Smooth muscle cell (in vitro differentiated cells): ENCODE results near the gene ZNF701. TPM values are rescaled to one million over a fixed set of nuclear protein-coding genes. Genes with fewer than 3 reads are reported as not detected.
A peak's percentile ranks its signal among the peaks of the same experiment; 100 is the strongest.

Experiments
- DNase-seq: peaks from one replicate; lab custom pipeline; 2025; ENCODE audit not compliant: unreplicated experiment; lab: John Stamatoyannopoulos, UW
- H2AFZ ChIP-seq: fragments of 200-600 bp; sonication (generic); 2 replicates; pipeline ENCODE4 v1.6.0; 2016; ENCODE audit warnings: antibody characterized with exemption, low read depth, mild to moderate bottlenecking
- H3F3A ChIP-seq: fragments of 200-600 bp; sonication (generic); 2 replicates; pipeline ENCODE4 v1.6.0; 2017; ENCODE audit warnings: antibody characterized with exemption, low read depth
- H3K27ac ChIP-seq: fragments of 200-600 bp; sonication (generic); 2 replicates; pipeline ENCODE4 v1.5.1; 2016; ENCODE audit warnings: low read depth, mild to moderate bottlenecking
- H3K27me3 ChIP-seq: fragments of 200-600 bp; sonication (generic); 2 replicates; pipeline ENCODE4 v1.6.1; 2016; ENCODE audit warnings: low read depth, mild to moderate bottlenecking
- H3K36me3 ChIP-seq: fragments of 200-600 bp; sonication (generic); 2 replicates; pipeline ENCODE4 v1.5.1; 2016; ENCODE audit warnings: low read depth
- H3K4me1 ChIP-seq: fragments of 200-600 bp; sonication (generic); 2 replicates; pipeline ENCODE4 v1.5.1; 2016; ENCODE audit warnings: low read depth
- H3K4me2 ChIP-seq: fragments of 200-600 bp; sonication (generic); 2 replicates; pipeline ENCODE4 v1.6.0; 2016; ENCODE audit warnings: mild to moderate bottlenecking
- H3K4me3 ChIP-seq: fragments of 200-600 bp; sonication (generic); 2 replicates; pipeline ENCODE4 v1.5.1; 2016; ENCODE audit warnings: mild to moderate bottlenecking
- H3K79me2 ChIP-seq: fragments of 200-600 bp; sonication (generic); 2 replicates; pipeline ENCODE4 v1.6.0; 2016; ENCODE audit warnings: low read depth, mild to moderate bottlenecking
- H3K9ac ChIP-seq: fragments of 200-600 bp; sonication (generic); 2 replicates; pipeline ENCODE4 v1.6.0; 2016; ENCODE audit warnings: low read depth
- H3K9me3 ChIP-seq: fragments of 200-600 bp; sonication (generic); replicated peaks from 2 replicates; pipeline ENCODE4 v1.5.1; 2016; ENCODE audit warnings: low read depth
- H4K20me1 ChIP-seq: fragments of 200-600 bp; sonication (generic); 2 replicates; pipeline ENCODE4 v1.6.0; 2016; ENCODE audit warnings: low read depth
- WGBS: methylation state at CpG from one replicate; pipeline ENCODE4 v1.1.7; 2016; ENCODE audit warnings: low lambda C conversion rate; 5-methylcytosine and 5-hydroxymethylcytosine counted together
- polyA plus RNA-seq: library from polyadenylated mRNA; unstranded; fragments of >200 nt; fragmentation: Nextera tagmentation; extraction: Ambion mirVana; gene quantifications from 2 replicates; pipeline ENCODE4 v1.2.1, GENCODE V29; 2016
- total RNA-seq: library from RNA; depleted of rRNA; stranded (reverse); fragments of >200 nt; gene quantifications from 2 replicates; pipeline ENCODE4 v1.2.3, GENCODE V29; 2014
- TF ChIP-seq, protein P1 (sequence below): fragments of 200-600 bp; sonication (generic); IDR thresholded peaks from 2 replicates; pipeline ENCODE4 v1.5.1; 2017; ENCODE audit warnings: borderline replicate concordance, mild to moderate bottlenecking, antibody characterized with exemption; ENCODE audit not compliant: insufficient read depth, poor library complexity, severe bottlenecking

Gene ZNF701
- total and polyA plus RNA-seq, 2 experiments from 2014 or later, result 5.5 to 10.0 TPM

DNA sequence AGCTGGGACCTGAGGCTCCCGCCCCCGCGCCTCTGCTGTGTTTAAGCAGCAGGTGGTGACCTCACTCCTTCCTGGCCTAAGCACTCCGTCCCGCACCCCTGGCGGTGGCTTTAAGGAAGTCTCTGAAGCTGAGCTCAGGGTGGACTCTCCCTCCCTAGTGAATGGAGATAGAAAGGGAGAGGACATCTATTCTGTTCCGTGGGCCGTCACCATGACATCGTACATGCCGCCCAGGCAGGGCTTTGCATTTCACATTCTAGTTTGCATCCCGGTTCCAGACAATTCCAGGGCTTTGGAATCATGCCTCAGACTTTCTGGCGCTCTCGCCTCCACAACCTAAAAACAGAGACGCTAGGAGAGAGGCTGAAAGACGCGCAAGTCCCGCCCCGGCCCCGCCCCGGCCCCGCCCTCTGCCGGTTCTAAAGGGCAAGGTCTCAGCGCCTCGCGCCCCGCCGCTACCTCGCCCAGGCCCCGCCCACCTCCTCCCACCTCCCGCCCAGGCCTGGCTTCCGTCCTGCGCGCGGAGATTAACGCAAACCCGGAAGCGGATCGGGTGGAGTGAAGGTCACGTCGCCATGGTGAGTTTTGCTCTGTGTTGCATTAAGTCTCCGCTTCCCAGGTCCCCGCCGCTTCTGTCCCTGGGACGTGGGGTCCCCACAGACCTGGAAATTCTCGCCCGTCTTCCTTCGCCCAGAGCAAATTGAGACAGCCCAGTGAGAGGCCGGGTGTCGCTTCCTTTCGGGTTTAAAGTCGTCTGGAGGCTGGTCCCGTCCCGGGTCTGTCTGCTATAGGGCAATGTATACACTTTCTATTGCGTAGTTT is 42.7 kb upstream of the ZNF701 start, which contains the start of gene ZNF808:
Gene ZNF808, plus strand, starts transcription at position 535 of the 822 bp plus-strand sequence. CDS start 15,617 bp downstream, outside the sequence.
- Histone ChIP-seq H3K4me2 (peak within 1 kb of the TSS; percentile 95), H3K27ac (peak within 1 kb of the TSS; percentile 88), H3K4me1 (peaks cover 5% of the 10 kb centered on the region), H3K79me2 (peaks cover 40% of the 10 kb centered on the region), H3K9me3 (no peaks in the 10 kb centered on the region), H3K36me3 (no peaks in the 10 kb centered on the region), H3F3A (peaks cover 3% of the 10 kb centered on the region), H3K9ac (peak within 1 kb of the TSS; percentile 96), H2AFZ (peak within 1 kb of the TSS; percentile 99), H4K20me1 (no peaks in the 10 kb centered on the region), H3K27me3 (no peaks in the 10 kb centered on the region), H3K4me3 (peak within 1 kb of the TSS; percentile 92)
- WGBS, result under 1% methylated on average over 52 of the region's 54 CpGs
- TF ChIP-seq, protein P1, sequence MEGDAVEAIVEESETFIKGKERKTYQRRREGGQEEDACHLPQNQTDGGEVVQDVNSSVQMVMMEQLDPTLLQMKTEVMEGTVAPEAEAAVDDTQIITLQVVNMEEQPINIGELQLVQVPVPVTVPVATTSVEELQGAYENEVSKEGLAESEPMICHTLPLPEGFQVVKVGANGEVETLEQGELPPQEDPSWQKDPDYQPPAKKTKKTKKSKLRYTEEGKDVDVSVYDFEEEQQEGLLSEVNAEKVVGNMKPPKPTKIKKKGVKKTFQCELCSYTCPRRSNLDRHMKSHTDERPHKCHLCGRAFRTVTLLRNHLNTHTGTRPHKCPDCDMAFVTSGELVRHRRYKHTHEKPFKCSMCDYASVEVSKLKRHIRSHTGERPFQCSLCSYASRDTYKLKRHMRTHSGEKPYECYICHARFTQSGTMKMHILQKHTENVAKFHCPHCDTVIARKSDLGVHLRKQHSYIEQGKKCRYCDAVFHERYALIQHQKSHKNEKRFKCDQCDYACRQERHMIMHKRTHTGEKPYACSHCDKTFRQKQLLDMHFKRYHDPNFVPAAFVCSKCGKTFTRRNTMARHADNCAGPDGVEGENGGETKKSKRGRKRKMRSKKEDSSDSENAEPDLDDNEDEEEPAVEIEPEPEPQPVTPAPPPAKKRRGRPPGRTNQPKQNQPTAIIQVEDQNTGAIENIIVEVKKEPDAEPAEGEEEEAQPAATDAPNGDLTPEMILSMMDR, result peak; percentile 51
- peak; percentile 91 for DNase-seq

DNA sequence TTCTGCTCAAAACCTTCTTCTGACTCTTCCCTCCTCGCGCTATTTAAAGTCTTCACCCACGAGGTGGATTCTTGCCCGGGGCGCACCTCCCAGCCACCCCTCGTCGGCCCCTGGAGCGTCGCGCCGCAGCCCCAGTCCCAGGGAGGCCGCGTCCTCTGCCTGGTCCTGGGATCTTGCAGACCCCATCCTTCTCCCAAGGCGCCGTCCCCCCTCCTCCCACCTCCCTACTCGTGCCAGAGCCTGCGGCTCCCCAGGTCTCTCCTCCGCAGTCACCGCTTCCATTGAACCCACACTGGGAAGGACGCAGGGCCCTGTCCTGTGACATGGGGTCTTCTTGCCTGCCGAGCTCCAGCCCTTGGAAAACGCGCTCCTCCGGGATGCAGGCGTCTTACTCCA is 42.1 kb upstream of the ZNF701 start:
- Histone ChIP-seq H3K9ac (peak overlapping the region; percentile 96), H3K27me3 (no peaks in the 10 kb centered on the region), H3K9me3 (no peaks in the 10 kb centered on the region), H3K4me3 (peak overlapping the region; percentile 92), H3K27ac (peak overlapping the region; percentile 88), H4K20me1 (no peaks in the 10 kb centered on the region), H2AFZ (peak overlapping the region; percentile 99), H3K4me2 (peak overlapping the region; percentile 95), H3F3A (peaks cover 5% of the 10 kb centered on the region), H3K79me2 (peaks cover 46% of the 10 kb centered on the region), H3K4me1 (peaks cover 5% of the 10 kb centered on the region), H3K36me3 (no peaks in the 10 kb centered on the region)
- DNase-seq, result no peak
- TF ChIP-seq, protein P1, result no peak
- 2% methylated on average over 19 of the region's 25 CpGs for WGBS

DNA sequence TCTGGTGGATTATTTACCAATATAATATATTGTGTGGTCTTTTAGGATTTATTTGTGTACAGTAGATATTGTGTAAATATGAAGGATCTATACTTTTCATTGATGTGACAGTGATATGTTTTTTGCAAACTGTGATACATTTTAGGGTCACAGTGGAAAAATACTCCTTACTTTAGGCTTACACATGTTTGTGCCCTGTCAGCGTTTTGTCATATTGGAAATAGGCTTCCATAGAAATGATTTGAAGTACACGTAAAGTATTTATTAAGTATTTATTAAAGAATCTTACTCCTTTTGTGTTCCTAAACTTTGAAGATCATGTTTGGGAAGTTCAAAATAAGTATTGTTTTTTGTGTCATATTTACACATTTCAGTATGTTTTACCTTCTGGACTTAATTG is 37.6 kb upstream of the ZNF701 start:
- Histone ChIP-seq H3K4me2 (no peak overlapping the region), H3K4me3 (no peak overlapping the region), H3K27me3 (no peaks in the 10 kb centered on the region), H3K9me3 (no peaks in the 10 kb centered on the region), H3K9ac (no peak overlapping the region), H3F3A (peaks cover 7% of the 10 kb centered on the region), H3K27ac (no peak overlapping the region), H4K20me1 (peaks cover 22% of the 10 kb centered on the region), H3K36me3 (no peaks in the 10 kb centered on the region), H3K4me1 (peaks cover 5% of the 10 kb centered on the region), H2AFZ (no peak overlapping the region), H3K79me2 (peaks cover 51% of the 10 kb centered on the region)
- WGBS, result 99% methylated on average over 2 of the region's 2 CpGs
- no peak for DNase-seq
- TF ChIP-seq, protein P1, result no peak
